Ovary (tissue), 9 donors: Measurements from ENCODE around the gene GABRG3. TPM values are rescaled to one million over a fixed set of nuclear protein-coding genes. Genes with fewer than 3 reads are reported as not detected.

Source experiments
- DNase-seq, 5 donors: peaks; one replicate each; pipeline ENCODE4 v3.0.0-alpha.2; 2019 to 2020
- H3K27ac ChIP-seq, 2 donors: fragments of 200-600 bp; one replicate each; pipeline versions ENCODE4 v1.5.1 to v1.8.0; 2019 to 2022
- H3K27me3 ChIP-seq: fragments of 200-600 bp; one replicate; pipeline ENCODE4 v1.8.0; 2022
- H3K36me3 ChIP-seq: fragments of 200-600 bp; sonication (generic); one replicate; pipeline ENCODE4 v1.5.1; 2019
- H3K4me1 ChIP-seq: one replicate; pipeline ENCODE4 v1.8.1; 2013; ENCODE audit warnings: mild to moderate bottlenecking, moderate library complexity; ENCODE audit not compliant: insufficient read depth
- H3K4me3 ChIP-seq: fragments of 200-600 bp; sonication (generic); one replicate; pipeline ENCODE4 v1.5.1; 2017
- H3K9me3 ChIP-seq, 2 donors: fragments of 200-600 bp in 1 of 2; sonication (generic) in 1 of 2; one replicate each; pipeline versions ENCODE4 v1.5.1 to v1.8.1; 2013 to 2019; ENCODE audit warnings: mild to moderate bottlenecking in 1 of 2, moderate library complexity in 1 of 2
- CTCF ChIP-seq, 3 donors: fragments of 450-650 bp in 2 of 3; fragments of 200-600 bp in 1 of 3; IDR thresholded peaks; one replicate each; pipeline versions ENCODE4 v1.5.1 to v1.8.0; 2016 to 2022; ENCODE audit warnings: antibody characterized with exemption in 3 of 3, mild to moderate bottlenecking in 1 of 3
- EP300 ChIP-seq: sonication (generic); formaldehyde crosslinking; IDR thresholded peaks from one replicate; pipeline ENCODE4 v1.6.1; 2017; ENCODE audit warnings: antibody characterized with exemption
- POLR2A ChIP-seq: fragments of 450-650 bp; IDR thresholded peaks from one replicate; pipeline ENCODE4 v1.6.1; 2017; ENCODE audit warnings: antibody characterized with exemption, mild to moderate bottlenecking, moderate library complexity
- WGBS, 3 donors: extraction: QIAGEN DNeasy Blood & Tissue Kit in 1 of 3; methylation state at CpG; one replicate each; pipeline versions ENCODE4 v1.1.5 to v1.1.7; 2013 to 2017; 5-methylcytosine and 5-hydroxymethylcytosine counted together
- intact Hi-C, 4 donors: fragments of 100-400 bp; cut with DNase I; formaldehyde crosslinking; loops; one replicate each; pipeline versions ENCODE4 v1.11.0 to v1.15.1; 2022 to 2023
- polyA plus RNA-seq, 2 donors: library from polyadenylated mRNA; stranded (reverse); fragments of 200-250 nt in 1 of 2; fragments of 350-450 nt in 1 of 2; fragmentation: Illumina TruSeq in 1 of 2; extraction: RNeasy Lipid Tissue Mini Kit (QIAGEN cat#74804) in 1 of 2; gene quantifications; one replicate each; pipeline ENCODE4 v1.2.3, GENCODE V29; 2013 to 2014
- total RNA-seq, 7 donors: library from RNA; depleted of rRNA in 2 of 7; stranded (reverse); fragments of >200 nt in 2 of 7; fragmentation: NEBNext Ultra II Directional in 3 of 7; extraction: Animal tissue kit (Norgen Biotek cat#: 25700) in 3 of 7; gene quantifications; one replicate each; pipeline versions ENCODE4 v1.1.0 to v1.2.4, GENCODE V29; 2016 to 2023
- donor health status: DM: no; HTN: no; CAD: no; lungs with moderate emphysema.
- donor health status: DM: no; HTN: no; CAD: no.
- donor health status: Bipolar disorder and iron deficiency.
- donor health status: DM: yes; HTN: yes; CAD: no.
- donor health status: DM: no; HTN: no; CAD: no.
- donor health status: DM: yes; HTN: yes; CAD: no.

Gene GABRG3
- total and polyA plus RNA-seq, 9 donors, result 0.01 to 0.18 (median 0.13) TPM; not detected in 6

GRCh38 chr15:27234593-27234992 is 263.6 kb downstream of the GABRG3 start:
- intact Hi-C loops, result no loop called here
- Histone ChIP-seq H3K4me3 (no peak overlapping the region), H3K27me3 (no peaks in the 10 kb centered on the region), H3K9me3 (no peaks in the 10 kb centered on the region), H3K4me1 (no peaks in the 10 kb centered on the region), H3K36me3 (no peaks in the 10 kb centered on the region), H3K27ac (no peak overlapping the region)
- DNase-seq, result no peak
- TF ChIP-seq EP300, result no peak
- 66 to 84% (median 74%) methylated on average over 4 of the region's 4 CpGs for WGBS, 3 donors

DNA sequence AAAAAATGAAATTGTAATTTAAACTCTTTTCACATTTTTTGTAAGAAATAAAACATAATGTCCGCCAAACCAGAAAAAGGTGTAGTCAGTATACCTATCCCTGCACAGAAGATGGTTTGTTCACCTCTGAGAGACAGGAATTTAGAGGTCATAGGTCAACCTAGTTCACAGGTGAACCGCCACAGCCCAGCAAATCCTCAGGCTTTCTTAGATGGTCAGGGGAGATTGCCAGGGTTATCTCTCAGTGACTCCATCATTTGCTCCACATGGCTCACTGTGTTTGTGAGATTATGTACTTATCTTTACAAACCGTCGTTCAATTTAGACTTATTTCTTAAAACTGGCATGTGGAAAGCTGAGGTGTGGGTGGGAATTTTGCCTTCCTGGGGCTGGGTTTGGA is 264.2 kb downstream of the GABRG3 start:
- H3K9me3 ChIP-seq, result no peaks in the 10 kb centered on the region
- intact Hi-C loops, result no loop called here
- 49 to 62% (median 58%) methylated on average over 4 of the region's 4 CpGs for WGBS, 3 donors
- no peak overlapping the region for H3K4me3 ChIP-seq
- TF ChIP-seq EP300, result no peak
- no peak for TF ChIP-seq CTCF (IDR thresholded peaks at IDR 0.05)
- no peak for TF ChIP-seq POLR2A
- H3K4me1 ChIP-seq, result no peaks in the 10 kb centered on the region
- no peak for DNase-seq
- H3K27me3 ChIP-seq, result no peaks in the 10 kb centered on the region
- no peak overlapping the region for H3K27ac ChIP-seq
- no peaks in the 10 kb centered on the region for H3K36me3 ChIP-seq

DNA sequence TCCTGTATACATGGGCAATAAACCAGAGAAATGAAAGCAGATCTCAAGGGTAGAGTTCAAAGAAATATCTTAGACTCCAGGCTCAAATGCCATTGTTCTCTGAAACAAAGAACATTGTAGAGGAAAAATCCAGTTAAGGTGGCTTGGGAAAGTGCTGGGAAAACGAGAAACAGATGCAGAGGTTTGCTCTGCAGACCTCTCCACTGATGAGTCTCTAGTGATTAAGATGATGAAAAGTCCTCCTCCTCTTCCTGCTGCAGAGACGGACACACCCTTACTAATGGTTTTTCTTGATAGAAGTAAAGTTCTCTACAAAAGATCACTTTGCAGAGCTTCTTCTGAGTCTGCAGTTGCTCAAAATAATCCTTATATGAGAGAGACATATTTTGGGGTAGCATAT is 264.7 kb downstream of the GABRG3 start:
- H3K27ac ChIP-seq, result no peak overlapping the region
- no peak for TF ChIP-seq POLR2A
- no peak for TF ChIP-seq CTCF (IDR thresholded peaks at IDR 0.05)
- no peak for TF ChIP-seq EP300
- no peak for DNase-seq
- H3K4me3 ChIP-seq, result no peak overlapping the region
- H3K36me3 ChIP-seq, result no peaks in the 10 kb centered on the region
- intact Hi-C loops, result no loop called here
- H3K4me1 ChIP-seq, result no peaks in the 10 kb centered on the region
- no peaks in the 10 kb centered on the region for H3K27me3 ChIP-seq
- 40 to 50% (median 49%) methylated on average over 2 of the region's 2 CpGs for WGBS, 3 donors
- no peaks in the 10 kb centered on the region for H3K9me3 ChIP-seq

DNA sequence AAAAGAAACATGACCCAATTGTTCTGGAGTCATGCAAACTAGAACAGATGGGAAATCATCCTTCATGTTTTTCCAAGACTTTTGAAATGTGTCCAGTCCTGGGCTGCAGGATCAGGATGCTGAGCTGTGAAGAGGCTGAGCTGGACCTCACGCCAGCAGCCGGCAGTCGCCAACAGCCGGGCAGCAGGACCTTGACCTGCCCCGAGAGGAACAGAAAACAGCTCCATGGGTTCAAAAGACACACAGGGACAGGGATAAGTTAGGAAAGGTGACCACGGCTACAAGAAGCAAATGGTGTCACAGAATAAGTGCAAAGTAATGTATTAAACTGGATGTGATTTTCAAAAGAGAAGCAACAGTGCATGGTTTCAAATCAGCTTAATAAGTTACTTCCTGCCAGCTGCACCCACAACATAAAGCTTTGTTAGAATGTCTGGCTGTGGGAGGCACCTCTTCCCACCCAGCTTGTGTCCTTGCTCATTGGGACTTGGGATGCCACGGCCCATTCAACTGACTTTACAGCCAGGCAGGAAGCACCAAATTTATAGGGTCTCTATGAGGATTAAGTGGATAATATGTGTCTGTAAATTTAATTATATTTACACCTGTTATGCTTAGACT is 266.4 kb downstream of the GABRG3 start:
- H3K9me3 ChIP-seq, result no peaks in the 10 kb centered on the region
- no peak for DNase-seq

More for the DNA sequence above, 266.4 kb downstream of the GABRG3 start:
- H3K27me3 ChIP-seq, result no peaks in the 10 kb centered on the region
- no peaks in the 10 kb centered on the region for H3K36me3 ChIP-seq
- no peaks in the 10 kb centered on the region for H3K4me1 ChIP-seq
- intact Hi-C loops, result no loop called here
- H3K4me3 ChIP-seq, result no peak overlapping the region
- H3K27ac ChIP-seq, result no peak overlapping the region
- TF ChIP-seq CTCF (IDR thresholded peaks at IDR 0.05), result no peak
- no peak for TF ChIP-seq POLR2A
- no peak for TF ChIP-seq EP300
- 14 to 37% (median 24%) methylated on average over 7 of the region's 7 CpGs for WGBS, 3 donors
